Measurements from ENCODE around the gene LRIG2. TPM values are rescaled to one million over a fixed set of nuclear protein-coding genes. Genes with fewer than 3 reads are reported as not detected.

Gene LRIG2
- total RNA-seq, 1 experiment from 2014 or later: 11.8 TPM

DNA sequence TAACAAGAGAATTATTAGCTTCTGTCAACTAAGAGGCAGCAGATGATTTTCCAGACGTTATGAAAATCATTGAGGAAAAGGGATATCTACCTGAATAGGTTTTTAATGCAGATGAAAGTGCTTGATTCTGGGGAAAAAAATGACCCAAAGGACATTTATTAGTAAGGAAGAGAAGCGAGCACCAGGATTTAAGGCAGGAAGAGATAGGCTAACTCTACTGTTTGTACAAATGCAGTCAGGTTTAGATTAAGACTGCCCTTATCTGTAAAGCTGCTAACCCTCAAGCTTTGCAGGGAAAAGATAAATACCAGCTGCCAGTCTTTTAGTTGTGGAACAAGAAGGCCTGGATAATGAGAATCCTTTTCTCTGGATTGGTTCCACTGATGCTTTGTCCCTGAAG is 33.0 kb upstream of the LRIG2 start:
- Mint-ChIP-seq H3K27me3 (ENCODE audit: insufficient read depth, unreplicated experiment) (no peaks in the 10 kb centered on the region), H3K4me3 (ENCODE audit: unreplicated experiment) (no peak overlapping the region), H3K27ac (ENCODE audit: low read depth, unreplicated experiment) (no peak overlapping the region), H3K9me3 (ENCODE audit: unreplicated experiment) (no peaks in the 10 kb centered on the region), H3K4me1 (ENCODE audit: insufficient read depth, unreplicated experiment) (peaks cover 18% of the 10 kb centered on the region), H3K36me3 (ENCODE audit: insufficient read depth, unreplicated experiment) (no peaks in the 10 kb centered on the region)
- intact Hi-C loops (cut with micrococcal nuclease): no loop called here
- DNase-seq (ENCODE audit: unreplicated experiment): no peak
- ChIA-PET CTCF (interaction anchor here (0.6 to 6.2 kb wide), 6 partner anchors 19 to 323 kb away, joined by 3 to 125 read pairs (median 44); partner anchors contain the start of genes LRIG2 and PPM1J), POLR2A (interaction anchor here (1.6 to 2.9 kb wide), 4 partner anchors 33 to 89 kb away, joined by 4 to 13 read pairs (median 6); partner anchors contain the start of gene LRIG2)
- TF ChIP-seq, protein P1, sequence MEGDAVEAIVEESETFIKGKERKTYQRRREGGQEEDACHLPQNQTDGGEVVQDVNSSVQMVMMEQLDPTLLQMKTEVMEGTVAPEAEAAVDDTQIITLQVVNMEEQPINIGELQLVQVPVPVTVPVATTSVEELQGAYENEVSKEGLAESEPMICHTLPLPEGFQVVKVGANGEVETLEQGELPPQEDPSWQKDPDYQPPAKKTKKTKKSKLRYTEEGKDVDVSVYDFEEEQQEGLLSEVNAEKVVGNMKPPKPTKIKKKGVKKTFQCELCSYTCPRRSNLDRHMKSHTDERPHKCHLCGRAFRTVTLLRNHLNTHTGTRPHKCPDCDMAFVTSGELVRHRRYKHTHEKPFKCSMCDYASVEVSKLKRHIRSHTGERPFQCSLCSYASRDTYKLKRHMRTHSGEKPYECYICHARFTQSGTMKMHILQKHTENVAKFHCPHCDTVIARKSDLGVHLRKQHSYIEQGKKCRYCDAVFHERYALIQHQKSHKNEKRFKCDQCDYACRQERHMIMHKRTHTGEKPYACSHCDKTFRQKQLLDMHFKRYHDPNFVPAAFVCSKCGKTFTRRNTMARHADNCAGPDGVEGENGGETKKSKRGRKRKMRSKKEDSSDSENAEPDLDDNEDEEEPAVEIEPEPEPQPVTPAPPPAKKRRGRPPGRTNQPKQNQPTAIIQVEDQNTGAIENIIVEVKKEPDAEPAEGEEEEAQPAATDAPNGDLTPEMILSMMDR (IDR thresholded peaks at IDR 0.05; ENCODE audit: unreplicated experiment): no peak
- BruUV-seq (replicated peaks): no TSS peak

DNA sequence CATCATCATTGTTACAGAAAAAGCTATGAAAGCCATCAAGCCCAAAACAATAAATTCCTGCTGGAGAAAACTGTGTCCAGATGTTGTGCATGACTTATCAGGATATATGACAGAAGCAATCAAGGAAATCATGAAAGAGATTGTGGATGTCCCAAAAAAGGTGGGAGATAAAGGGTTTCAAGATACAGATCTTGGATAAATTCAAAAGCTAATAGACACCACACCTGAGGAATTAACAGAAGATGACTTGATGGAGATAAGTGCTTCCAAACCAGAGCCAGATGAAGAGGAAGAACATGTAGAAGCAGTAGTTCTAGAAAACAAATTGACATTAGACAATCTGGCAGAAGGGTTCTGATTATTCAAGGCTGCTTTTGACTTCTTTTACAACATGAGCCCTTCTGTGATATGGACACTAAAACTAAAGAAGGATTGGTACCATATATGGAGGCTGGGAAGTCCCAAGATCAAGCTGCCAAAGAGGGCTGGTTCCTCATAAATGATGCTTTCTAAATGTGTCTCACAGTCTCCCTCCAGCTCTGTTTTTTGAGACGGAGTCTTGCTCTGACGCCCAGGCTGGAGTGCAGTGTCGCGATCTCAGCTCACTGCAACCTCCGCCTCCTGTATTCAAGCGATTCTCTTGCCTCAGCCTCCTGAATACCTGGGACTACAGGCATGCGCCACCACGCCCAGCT is 32.1 kb upstream of the LRIG2 start:
- POLR2A ChIA-PET: interaction anchor here (0.6 to 2.9 kb wide), 9 partner anchors 8 to 235 kb away, joined by 3 to 13 read pairs (median 5); partner anchors contain the start of gene LRIG2
- Mint-ChIP-seq H3K27ac (ENCODE audit: low read depth, unreplicated experiment) (no peak overlapping the region), H3K4me1 (ENCODE audit: insufficient read depth, unreplicated experiment) (peaks cover 18% of the 10 kb centered on the region), H3K36me3 (ENCODE audit: insufficient read depth, unreplicated experiment) (no peaks in the 10 kb centered on the region), H3K9me3 (ENCODE audit: unreplicated experiment) (no peaks in the 10 kb centered on the region), H3K27me3 (ENCODE audit: insufficient read depth, unreplicated experiment) (no peaks in the 10 kb centered on the region), H3K4me3 (ENCODE audit: unreplicated experiment) (no peak overlapping the region)
- intact Hi-C loops (cut with micrococcal nuclease): no loop called here
- CTCF ChIA-PET: interaction anchor here (0.6 to 6.2 kb wide), 11 partner anchors 13 to 407 kb away, joined by 3 to 125 read pairs (median 11); partner anchors contain the start of genes LRIG2 and PPM1J
- no TSS peak for BruUV-seq (replicated peaks)
- DNase-seq (ENCODE audit: unreplicated experiment): no peak
- TF ChIP-seq, protein P1 (IDR thresholded peaks at IDR 0.05; ENCODE audit: unreplicated experiment): no peak

DNA sequence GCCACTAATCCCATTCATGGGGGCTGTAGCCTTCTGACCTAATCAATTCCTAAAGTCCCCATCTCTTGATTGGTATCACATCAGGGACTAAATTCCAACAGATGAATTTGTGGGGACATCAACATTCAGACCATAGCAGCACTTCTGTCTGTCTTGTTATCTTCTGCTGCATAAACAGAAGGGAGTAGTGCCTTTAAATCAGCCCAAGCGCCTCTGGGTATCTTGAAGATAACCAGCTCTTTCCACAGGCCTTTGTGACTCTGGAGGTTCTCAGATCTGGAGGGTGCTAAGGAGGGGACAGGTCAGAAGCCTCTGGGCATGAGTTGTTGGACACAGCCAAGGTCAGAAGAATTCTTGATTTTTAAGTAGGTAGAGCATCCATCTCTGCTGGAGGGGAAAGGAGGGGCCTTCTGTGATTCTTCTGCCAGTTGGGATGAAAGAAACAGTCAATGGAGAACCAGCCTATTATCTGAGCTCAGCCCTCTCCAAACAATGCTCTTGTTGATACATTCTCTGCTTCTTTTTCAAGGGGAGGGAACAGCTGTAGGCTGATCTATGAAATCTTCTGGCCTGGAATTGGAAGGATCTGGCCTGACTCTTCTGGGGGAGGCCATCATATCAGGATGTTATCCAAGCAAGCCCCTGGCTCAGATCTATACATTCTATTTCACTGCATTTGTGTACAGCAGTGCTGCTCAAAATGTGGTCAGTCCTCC is 31.3 kb upstream of the LRIG2 start:
- CTCF ChIA-PET: interaction anchor here (0.6 to 6.2 kb wide), 48 partner anchors 12 to 896 kb away, joined by 3 to 125 read pairs (median 5); partner anchors contain the start of genes LRIG2 and PPM1J
- DNase-seq (ENCODE audit: unreplicated experiment): no peak
- POLR2A ChIA-PET: interaction anchor here (0.6 to 2.9 kb wide), 16 partner anchors 9 to 236 kb away, joined by 3 to 13 read pairs (median 6); partner anchors contain the start of genes LRIG2 and SLC16A1
- H3K27me3 Mint-ChIP-seq (ENCODE audit: insufficient read depth, unreplicated experiment): no peaks in the 10 kb centered on the region
- no peaks in the 10 kb centered on the region for H3K9me3 Mint-ChIP-seq (ENCODE audit: unreplicated experiment)
- H3K4me3 Mint-ChIP-seq (ENCODE audit: unreplicated experiment): no peak overlapping the region
- peaks cover 14% of the 10 kb centered on the region for H3K4me1 Mint-ChIP-seq (ENCODE audit: insufficient read depth, unreplicated experiment)
- intact Hi-C loops (cut with micrococcal nuclease): loop anchor here (1.0 kb wide), 4 partner anchors 86 to 323 kb away; a partner anchor contains a TSS
- H3K36me3 Mint-ChIP-seq (ENCODE audit: insufficient read depth, unreplicated experiment): no peaks in the 10 kb centered on the region
- TF ChIP-seq, protein P1 (IDR thresholded peaks at IDR 0.05; ENCODE audit: unreplicated experiment): no peak
- BruUV-seq (replicated peaks): no TSS peak
- H3K27ac Mint-ChIP-seq (ENCODE audit: low read depth, unreplicated experiment): no peak overlapping the region

All from MCF 10A (cell line).